ENCODE measurements around the gene MAD1L1.

MAD1L1 gene

GRCh38 chr7:2230882-2231281 is 1.9 kb downstream of the MAD1L1 start:
- no peak for TF ChIP-seq CTCF (IDR thresholded peaks at IDR 0.05; ENCODE audit: low read length, missing control alignments)
- DNase-seq (ENCODE audit: low read depth): no peak
- no peak overlapping the region for H3K4me3 ChIP-seq (replicated peaks; ENCODE audit: low read depth, low read length)

GRCh38 chr7:2230226-2230625 is 2.5 kb downstream of the MAD1L1 start:
- no peak overlapping the region for H3K4me3 ChIP-seq (replicated peaks; ENCODE audit: low read depth, low read length)
- DNase-seq (ENCODE audit: low read depth): no peak
- TF ChIP-seq CTCF (IDR thresholded peaks at IDR 0.05; ENCODE audit: low read length, missing control alignments): no peak

GRCh38 chr7:2229467-2229866 is 3.3 kb downstream of the MAD1L1 start:
- H3K4me3 ChIP-seq (replicated peaks; ENCODE audit: low read depth, low read length): no peak overlapping the region
- no peak for DNase-seq (ENCODE audit: low read depth)
- TF ChIP-seq CTCF (IDR thresholded peaks at IDR 0.05; ENCODE audit: low read length, missing control alignments): no peak

GRCh38 chr7:2228921-2229320 is 3.8 kb downstream of the MAD1L1 start:
- no peak for TF ChIP-seq CTCF (IDR thresholded peaks at IDR 0.05; ENCODE audit: low read length, missing control alignments)
- H3K4me3 ChIP-seq (replicated peaks; ENCODE audit: low read depth, low read length): no peak overlapping the region
- DNase-seq (ENCODE audit: low read depth): no peak

- H3K4me3 ChIP-seq (replicated peaks; ENCODE audit: low read depth, low read length): no peak overlapping the region
- TF ChIP-seq CTCF (IDR thresholded peaks at IDR 0.05; ENCODE audit: low read length, missing control alignments): no peak
- no peak for DNase-seq (ENCODE audit: low read depth)
Measured at GRCh38 chr7:2227699-2228098, 5.0 kb downstream of the MAD1L1 start.

- DNase-seq (ENCODE audit: low read depth): no peak
- no peak overlapping the region for H3K4me3 ChIP-seq (replicated peaks; ENCODE audit: low read depth, low read length)
- no peak for TF ChIP-seq CTCF (IDR thresholded peaks at IDR 0.05; ENCODE audit: low read length, missing control alignments)
Measured at GRCh38 chr7:2225830-2226229, 6.9 kb downstream of the MAD1L1 start.

GRCh38 chr7:2225336-2225735 is 7.4 kb downstream of the MAD1L1 start:
- H3K4me3 ChIP-seq (replicated peaks; ENCODE audit: low read depth, low read length): no peak overlapping the region
- no peak for TF ChIP-seq CTCF (IDR thresholded peaks at IDR 0.05; ENCODE audit: low read length, missing control alignments)
- DNase-seq (ENCODE audit: low read depth): no peak
